GM04504 (cell line): ENCODE data around the gene NEGR1.

ENCODE experiments used
- DNase-seq: peaks from one replicate; pipeline ENCODE4 v3.0.0-alpha.2; 2012; ENCODE audit warnings: low read depth

NEGR1 gene

DNA sequence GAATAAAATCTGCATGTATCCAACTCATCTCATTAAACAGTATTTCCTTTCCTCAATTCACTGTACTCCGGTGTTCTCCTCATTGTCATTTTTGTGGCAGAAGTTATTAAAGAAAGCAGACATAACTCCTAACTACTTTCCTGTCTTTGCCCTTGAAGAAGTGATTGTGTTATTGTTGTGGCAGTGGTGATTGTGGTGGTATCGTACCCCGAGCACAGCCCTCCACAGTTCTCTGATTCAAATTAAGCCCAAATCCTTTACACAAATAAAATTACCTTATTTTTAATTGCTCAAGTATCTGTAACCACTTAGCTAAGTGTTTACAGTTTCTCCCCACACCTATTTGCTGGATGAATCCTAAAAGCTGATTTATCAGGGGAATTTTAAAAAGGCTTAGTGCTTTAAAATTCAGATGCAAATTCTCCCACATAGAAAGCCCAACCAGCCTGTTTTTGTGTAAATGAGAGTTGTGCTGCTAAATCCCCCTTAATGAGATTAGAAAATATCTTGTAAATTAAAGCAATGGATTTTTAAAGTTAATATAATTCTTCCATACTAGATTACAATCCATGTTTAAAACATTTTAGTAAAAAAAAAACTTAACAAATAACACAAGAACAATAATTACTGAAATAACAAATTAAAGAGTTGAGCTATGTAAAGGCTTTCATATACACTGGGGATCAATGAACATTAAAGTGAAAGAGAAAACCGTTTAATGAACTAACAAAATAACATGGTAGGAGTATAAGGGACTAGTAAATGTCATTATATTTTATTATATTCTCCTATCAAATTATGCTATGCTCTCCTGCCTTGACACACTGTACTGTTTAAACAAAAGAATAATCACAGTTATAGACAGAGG is 259.0 kb downstream of the NEGR1 start:
- DNase-seq, result no peak

DNA sequence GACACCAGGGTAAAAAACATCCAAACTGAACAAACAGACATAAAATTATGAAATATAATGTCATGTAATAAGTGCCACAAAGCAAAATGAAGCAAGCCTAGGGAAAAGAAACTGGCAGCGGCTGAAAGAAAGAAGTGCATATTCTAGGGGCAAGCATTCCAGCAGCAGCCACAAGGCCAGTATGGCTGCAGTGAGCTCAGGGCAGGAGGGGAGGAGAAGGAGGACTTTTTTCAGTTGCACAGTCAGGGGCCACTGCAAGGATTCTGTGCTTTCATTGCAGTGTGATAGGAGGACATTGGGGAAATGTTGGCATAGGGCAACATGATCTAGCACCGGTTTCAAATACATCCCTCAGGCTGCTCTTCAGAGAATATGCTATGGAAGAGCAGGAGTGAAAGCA is 263.8 kb downstream of the NEGR1 start:
- no peak for DNase-seq

- no peak for DNase-seq
Measured at GRCh38 chr1:72015006-72015405, 267.3 kb downstream of the NEGR1 start.

DNA sequence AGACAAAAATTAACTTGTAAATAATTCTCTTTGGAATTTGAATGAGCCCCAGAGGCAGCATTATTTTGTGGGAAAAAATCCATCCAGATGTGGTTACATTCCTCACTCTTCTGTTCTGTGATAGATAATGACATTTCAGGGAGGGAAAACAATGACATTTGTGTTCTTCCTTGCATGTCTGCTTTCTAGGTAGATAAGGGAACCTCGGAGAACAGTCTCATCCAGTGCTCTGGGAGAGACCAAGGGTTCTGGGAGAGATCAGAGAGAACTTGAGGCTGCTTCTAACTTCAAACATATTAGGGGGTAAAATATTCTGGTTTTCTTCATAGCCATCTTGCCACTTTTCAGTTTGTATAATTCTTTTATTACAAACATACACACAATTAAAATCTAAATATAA is 269.2 kb downstream of the NEGR1 start:
- DNase-seq, result no peak

- DNase-seq, result no peak
Measured at GRCh38 chr1:72011721-72012120, 270.6 kb downstream of the NEGR1 start.

- no peak for DNase-seq
Measured at GRCh38 chr1:72010094-72010431, 272.3 kb downstream of the NEGR1 start.

GRCh38 chr1:72009173-72010093 is 272.9 kb downstream of the NEGR1 start:
- no peak for DNase-seq

GRCh38 chr1:72007312-72007711 is 275.0 kb downstream of the NEGR1 start:
- DNase-seq, result no peak

- DNase-seq, result no peak
Measured at GRCh38 chr1:72006092-72006491, 276.2 kb downstream of the NEGR1 start.

DNA sequence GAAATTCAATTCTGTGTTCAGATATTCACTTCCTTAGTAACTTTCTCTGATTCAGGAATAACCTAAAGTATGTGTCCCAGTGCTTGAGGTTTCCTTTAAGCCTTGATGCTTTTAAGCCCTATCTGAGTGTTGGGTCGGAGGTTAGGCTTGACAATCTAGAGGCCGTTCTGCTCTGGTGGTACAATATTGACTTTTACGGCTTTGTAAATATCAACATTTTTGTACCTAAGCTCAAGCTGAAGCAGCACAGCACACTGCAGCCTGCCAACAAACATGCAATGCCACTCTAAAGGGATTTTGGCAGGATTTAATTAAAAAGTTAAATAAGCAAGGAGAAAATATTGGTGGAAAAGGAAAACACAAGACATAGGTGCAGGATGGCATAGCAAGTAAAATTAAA is 279.2 kb downstream of the NEGR1 start:
- no peak for DNase-seq

GRCh38 chr1:72000809-72001208 is 281.5 kb downstream of the NEGR1 start:
- no peak for DNase-seq

DNA sequence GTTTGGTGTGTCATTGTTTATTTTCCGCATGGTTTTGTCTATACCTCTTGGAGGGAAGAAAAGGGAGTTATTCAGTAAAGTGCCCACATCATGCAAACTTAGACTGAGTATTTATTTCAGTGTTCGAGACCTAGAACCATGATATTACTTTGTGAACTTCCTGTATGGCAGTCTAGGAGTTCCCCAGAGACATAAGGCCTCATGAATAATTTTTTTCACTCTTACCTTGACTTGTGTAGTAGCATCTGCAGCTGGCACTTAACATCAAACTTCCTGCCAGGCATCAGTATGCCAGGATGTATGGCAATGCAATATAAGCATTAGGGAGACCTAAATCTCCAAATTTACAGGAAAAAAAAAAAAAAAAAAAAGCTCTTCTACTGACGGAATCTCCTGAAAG is 287.7 kb downstream of the NEGR1 start:
- no peak for DNase-seq

DNA sequence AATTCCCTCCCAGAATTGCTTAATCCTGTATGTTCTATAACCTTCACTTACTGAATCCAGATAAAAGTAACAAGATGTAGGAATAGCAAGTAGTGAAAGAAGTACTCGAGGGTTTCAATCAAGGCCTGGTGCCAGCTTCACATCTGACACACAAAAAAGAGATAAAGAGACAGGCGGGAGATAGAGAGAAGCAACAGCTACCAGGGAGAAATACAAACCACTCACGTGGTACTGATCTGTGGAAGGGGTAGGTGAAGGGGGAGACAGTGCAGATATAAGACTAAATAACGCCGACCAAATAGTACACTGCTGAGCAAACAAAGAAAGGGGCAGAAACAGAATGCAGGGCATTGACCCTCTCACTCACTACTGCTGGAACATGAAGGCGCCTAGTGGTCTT is 295.2 kb downstream of the NEGR1 start:
- no peak for DNase-seq

DNA sequence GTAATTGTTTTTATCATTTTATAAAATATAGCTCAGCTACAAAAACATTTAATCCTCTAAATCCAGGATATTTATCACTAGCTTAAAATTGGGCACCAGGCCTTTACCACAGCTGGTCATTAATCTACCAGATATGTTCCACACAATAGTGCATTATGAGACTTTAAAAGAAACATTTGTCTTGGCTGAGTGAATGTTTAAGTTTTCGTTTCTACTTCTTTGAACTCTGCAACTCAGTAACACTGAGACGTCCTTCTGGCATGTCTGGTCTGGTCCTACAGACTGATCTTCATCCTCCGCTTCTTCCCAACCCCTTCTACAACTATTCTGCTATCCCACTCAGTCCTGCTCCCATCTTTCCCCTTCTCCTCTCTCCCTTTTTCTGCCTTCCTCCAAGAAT is 296.2 kb downstream of the NEGR1 start:
- no peak for DNase-seq

- DNase-seq, result no peak
Measured at GRCh38 chr1:71980556-71980955, 301.8 kb downstream of the NEGR1 start.

GRCh38 chr1:71979882-71980281 is 302.5 kb downstream of the NEGR1 start:
- DNase-seq, result no peak

GRCh38 chr1:71967670-71968069 is 314.7 kb downstream of the NEGR1 start:
- no peak for DNase-seq

DNA sequence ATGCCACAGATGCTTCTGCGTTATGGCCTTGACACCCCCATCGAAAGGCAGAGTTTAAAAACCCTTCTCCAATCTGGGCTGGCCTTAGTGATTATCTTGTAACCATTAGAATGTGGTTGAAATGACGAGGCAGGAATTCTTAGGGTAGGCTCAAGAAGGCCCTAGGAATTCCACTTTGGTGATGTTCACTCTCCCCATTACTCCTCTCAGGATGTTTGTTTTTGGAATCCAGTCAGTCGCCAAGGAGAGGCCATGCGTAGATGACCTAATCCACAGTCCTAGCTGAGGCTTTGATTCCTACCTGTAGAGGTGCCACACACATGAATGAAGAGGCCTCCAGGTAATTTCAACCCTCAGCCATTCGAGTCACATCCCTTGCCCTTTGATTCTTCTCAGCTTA is 318.2 kb downstream of the NEGR1 start:
- no peak for DNase-seq

- DNase-seq, result no peak
Measured at GRCh38 chr1:71956613-71957285, 325.6 kb downstream of the NEGR1 start.

DNA sequence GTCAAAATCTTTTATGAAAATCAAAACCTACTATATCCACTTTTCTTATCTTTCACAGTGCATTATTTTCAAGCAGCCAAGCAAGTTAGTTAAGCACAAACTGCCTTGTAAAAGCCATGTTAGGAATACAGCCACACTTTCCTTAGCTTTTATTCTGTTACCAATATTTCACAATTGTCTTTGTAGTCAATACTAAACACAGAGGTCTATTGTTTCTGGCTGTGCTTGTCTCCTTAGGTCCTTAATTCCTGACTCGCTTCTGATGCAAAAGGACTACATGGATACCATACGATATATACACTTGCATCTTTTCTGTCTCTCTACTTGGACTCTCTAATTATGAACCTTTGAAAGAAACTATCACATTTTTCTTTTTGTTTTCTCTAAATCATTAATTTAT is 331.8 kb downstream of the NEGR1 start:
- no peak for DNase-seq

- DNase-seq, result no peak
Measured at GRCh38 chr1:71949681-71950080, 332.7 kb downstream of the NEGR1 start.

- DNase-seq, result no peak
Measured at GRCh38 chr1:71948561-71948960, 333.8 kb downstream of the NEGR1 start.

GRCh38 chr1:71944006-71944405 is 338.3 kb downstream of the NEGR1 start:
- DNase-seq, result no peak
